ENCODE measurements around the gene ZNF850.
"Not testable (repeated sequence)": the region's sequence is repeated elsewhere in the genome, so short reads cannot be mapped to it uniquely, and the experiment has no call there.

The ZNF850 gene

GRCh38 chr19:36749613-36750012, 23.0 kb downstream of the ZNF850 start:
- not testable (repeated sequence) for H2AFZ ChIP-seq (ENCODE audit: low read depth, low read length); H3K4me3 ChIP-seq (ENCODE audit: low read length); H3K4me1 ChIP-seq (ENCODE audit: insufficient read depth, low read length); H3K27me3 ChIP-seq (ENCODE audit: insufficient read depth, low read length)
- peaks cover 84% of the 10 kb centered on the region for H3K36me3 ChIP-seq (ENCODE audit: insufficient read depth, low read length)
- H3K9me3 ChIP-seq (ENCODE audit: low read length), result peaks cover 81% of the 10 kb centered on the region

- Histone ChIP-seq H2AFZ (ENCODE audit: low read depth, low read length) (no peak overlapping the region), H3K9me3 (ENCODE audit: low read length) (peaks cover 83% of the 10 kb centered on the region), H3K36me3 (ENCODE audit: insufficient read depth, low read length) (peaks cover 76% of the 10 kb centered on the region), H3K4me3 (ENCODE audit: low read length) (no peak overlapping the region), H3K27me3 (ENCODE audit: insufficient read depth, low read length) (no peaks in the 10 kb centered on the region), H3K4me1 (ENCODE audit: insufficient read depth, low read length) (no peaks in the 10 kb centered on the region)
Observed at GRCh38 chr19:36748431-36749275, 24.0 kb downstream of the ZNF850 start.

- Histone ChIP-seq H3K9me3 (ENCODE audit: low read length) (peaks cover 78% of the 10 kb centered on the region), H3K4me1 (ENCODE audit: insufficient read depth, low read length) (no peaks in the 10 kb centered on the region), H3K27me3 (ENCODE audit: insufficient read depth, low read length) (no peaks in the 10 kb centered on the region), H2AFZ (ENCODE audit: low read depth, low read length) (no peak overlapping the region), H3K36me3 (ENCODE audit: insufficient read depth, low read length) (peaks cover 71% of the 10 kb centered on the region), H3K4me3 (ENCODE audit: low read length) (no peak overlapping the region)
Observed at GRCh38 chr19:36747750-36748149, 24.9 kb downstream of the ZNF850 start.

- H3K27me3 ChIP-seq (ENCODE audit: insufficient read depth, low read length), result no peaks in the 10 kb centered on the region
- no peak overlapping the region for H2AFZ ChIP-seq (ENCODE audit: low read depth, low read length)
- H3K4me1 ChIP-seq (ENCODE audit: insufficient read depth, low read length), result no peaks in the 10 kb centered on the region
- H3K36me3 ChIP-seq (ENCODE audit: insufficient read depth, low read length), result peaks cover 54% of the 10 kb centered on the region
- H3K4me3 ChIP-seq (ENCODE audit: low read length), result no peak overlapping the region
- peaks cover 65% of the 10 kb centered on the region for H3K9me3 ChIP-seq (ENCODE audit: low read length)
Observed at GRCh38 chr19:36745870-36746269, 26.7 kb downstream of the ZNF850 start.

GRCh38 chr19:36736166-36736565, 36.4 kb downstream of the ZNF850 start:
- H3K27me3 ChIP-seq (ENCODE audit: insufficient read depth, low read length); H3K4me3 ChIP-seq (ENCODE audit: low read length); H3K4me1 ChIP-seq (ENCODE audit: insufficient read depth, low read length); H3K36me3 ChIP-seq (ENCODE audit: insufficient read depth, low read length); H2AFZ ChIP-seq (ENCODE audit: low read depth, low read length): not testable (repeated sequence)
- H3K9me3 ChIP-seq (ENCODE audit: low read length), result peaks cover 15% of the 10 kb centered on the region

GRCh38 chr19:36719687-36720556, 52.7 kb downstream of the ZNF850 start:
- no peaks in the 10 kb centered on the region for H3K27me3 ChIP-seq (ENCODE audit: insufficient read depth, low read length)
- H3K4me1 ChIP-seq (ENCODE audit: insufficient read depth, low read length), result no peaks in the 10 kb centered on the region
- no peak overlapping the region for H2AFZ ChIP-seq (ENCODE audit: low read depth, low read length)
- H3K36me3 ChIP-seq (ENCODE audit: insufficient read depth, low read length), result peaks cover 56% of the 10 kb centered on the region
- H3K9me3 ChIP-seq (ENCODE audit: low read length), result peaks cover 70% of the 10 kb centered on the region
- no peak overlapping the region for H3K4me3 ChIP-seq (ENCODE audit: low read length)

- no peak overlapping the region for H2AFZ ChIP-seq (ENCODE audit: low read depth, low read length)
- H3K36me3 ChIP-seq (ENCODE audit: insufficient read depth, low read length), result peaks cover 27% of the 10 kb centered on the region
- no peaks in the 10 kb centered on the region for H3K27me3 ChIP-seq (ENCODE audit: insufficient read depth, low read length)
- no peak overlapping the region for H3K4me3 ChIP-seq (ENCODE audit: low read length)
- peaks cover 64% of the 10 kb centered on the region for H3K9me3 ChIP-seq (ENCODE audit: low read length)
- no peaks in the 10 kb centered on the region for H3K4me1 ChIP-seq (ENCODE audit: insufficient read depth, low read length)
Observed at GRCh38 chr19:36709423-36709822, 63.2 kb downstream of the ZNF850 start.

- Histone ChIP-seq H3K27me3 (ENCODE audit: insufficient read depth, low read length) (no peaks in the 10 kb centered on the region), H3K4me3 (ENCODE audit: low read length) (no peak overlapping the region), H3K4me1 (ENCODE audit: insufficient read depth, low read length) (no peaks in the 10 kb centered on the region), H2AFZ (ENCODE audit: low read depth, low read length) (no peak overlapping the region), H3K9me3 (ENCODE audit: low read length) (peaks cover 46% of the 10 kb centered on the region), H3K36me3 (ENCODE audit: insufficient read depth, low read length) (peaks cover 4% of the 10 kb centered on the region)
Observed at GRCh38 chr19:36707134-36707533, 65.5 kb downstream of the ZNF850 start.

GRCh38 chr19:36688058-36688457, 84.5 kb downstream of the ZNF850 start:
- peaks cover 35% of the 10 kb centered on the region for H3K9me3 ChIP-seq (ENCODE audit: low read length)
- peak overlapping the region; percentile 87 for H2AFZ ChIP-seq (ENCODE audit: low read depth, low read length)
- H3K4me1 ChIP-seq (ENCODE audit: insufficient read depth, low read length), result peaks cover 13% of the 10 kb centered on the region
- H3K27me3 ChIP-seq (ENCODE audit: insufficient read depth, low read length), result no peaks in the 10 kb centered on the region
- H3K4me3 ChIP-seq (ENCODE audit: low read length), result peak overlapping the region; percentile 95
- H3K36me3 ChIP-seq (ENCODE audit: insufficient read depth, low read length), result peaks cover 47% of the 10 kb centered on the region

GRCh38 chr19:36687214-36688056, 85.2 kb downstream of the ZNF850 start, which contains the start of gene ZNF567:
TSS of gene ZNF567 (plus strand) at chr19:36687612. CDS start at chr19:36694868, 7,256 bp downstream.
- Histone ChIP-seq H3K4me1 (ENCODE audit: insufficient read depth, low read length) (peaks cover 13% of the 10 kb centered on the region), H3K27me3 (ENCODE audit: insufficient read depth, low read length) (no peaks in the 10 kb centered on the region), H3K4me3 (ENCODE audit: low read length) (peak within 1 kb of the TSS; percentile 95)

GRCh38 chr19:36686365-36687213, 86.0 kb downstream of the ZNF850 start:
- peaks cover 13% of the 10 kb centered on the region for H3K4me1 ChIP-seq (ENCODE audit: insufficient read depth, low read length)
- peak overlapping the region; percentile 95 for H3K4me3 ChIP-seq (ENCODE audit: low read length)
- H3K36me3 ChIP-seq (ENCODE audit: insufficient read depth, low read length), result peaks cover 36% of the 10 kb centered on the region
- peaks cover 26% of the 10 kb centered on the region for H3K9me3 ChIP-seq (ENCODE audit: low read length)
- H2AFZ ChIP-seq (ENCODE audit: low read depth, low read length), result peak overlapping the region; percentile 87
- H3K27me3 ChIP-seq (ENCODE audit: insufficient read depth, low read length), result no peaks in the 10 kb centered on the region

More at GRCh38 chr19:36687214-36688056, 85.2 kb downstream of the ZNF850 start, which contains the start of gene ZNF567:
- peaks cover 30% of the 10 kb centered on the region for H3K9me3 ChIP-seq (ENCODE audit: low read length)
- peaks cover 41% of the 10 kb centered on the region for H3K36me3 ChIP-seq (ENCODE audit: insufficient read depth, low read length)
- H2AFZ ChIP-seq (ENCODE audit: low read depth, low read length), result peak within 1 kb of the TSS; percentile 87

GRCh38 chr19:36685835-36686234, 86.8 kb downstream of the ZNF850 start:
- Histone ChIP-seq H3K4me1 (ENCODE audit: insufficient read depth, low read length) (peaks cover 13% of the 10 kb centered on the region), H3K36me3 (ENCODE audit: insufficient read depth, low read length) (peaks cover 29% of the 10 kb centered on the region), H3K4me3 (ENCODE audit: low read length) (no peak overlapping the region), H3K27me3 (ENCODE audit: insufficient read depth, low read length) (no peaks in the 10 kb centered on the region), H3K9me3 (ENCODE audit: low read length) (peaks cover 21% of the 10 kb centered on the region), H2AFZ (ENCODE audit: low read depth, low read length) (no peak overlapping the region)
